ENCODE data around the gene TMEM127.

GRCh38 chr2:96256611-96257113 is 9.1 kb downstream of the TMEM127 start:
- TF ChIP-seq CTCF (IDR thresholded peaks at IDR 0.05), result no peak
- TF ChIP-seq EZH2 (IDR thresholded peaks at IDR 0.05; ENCODE audit: borderline replicate concordance, insufficient read depth, low read depth, low read length, poor library complexity, severe bottlenecking), result no peak
